Measurements from ENCODE around the gene DENND5B.
"Not testable (repeated sequence)": the region's sequence is repeated elsewhere in the genome, so short reads cannot be mapped to it uniquely, and the experiment has no call there.

DENND5B gene

GRCh38 chr12:31506515-31507306, 84.2 kb downstream of the DENND5B start:
- no peak for DNase-seq (ENCODE audit: low read depth in 2 of 2)

- DNase-seq (ENCODE audit: low read depth in 2 of 2) = no peak
These were observed 86.2 kb downstream of the DENND5B start for GRCh38 chr12:31504625-31505222.

GRCh38 chr12:31501014-31501413, 89.9 kb downstream of the DENND5B start:
- DNase-seq (ENCODE audit: low read depth in 2 of 2) = not testable (repeated sequence)

- no peak for DNase-seq (ENCODE audit: low read depth in 2 of 2)
These were observed 91.4 kb downstream of the DENND5B start for GRCh38 chr12:31499567-31499966.

- DNase-seq (ENCODE audit: low read depth in 2 of 2) = no peak
These were observed 92.5 kb downstream of the DENND5B start for GRCh38 chr12:31498424-31498823.

- no peak for DNase-seq (ENCODE audit: low read depth in 2 of 2)
These were observed 94.7 kb downstream of the DENND5B start for GRCh38 chr12:31496257-31496656.

- no peak for DNase-seq (ENCODE audit: low read depth in 2 of 2)
These were observed 96.5 kb downstream of the DENND5B start for GRCh38 chr12:31494455-31494854.

GRCh38 chr12:31492599-31493196, 98.2 kb downstream of the DENND5B start:
- DNase-seq (ENCODE audit: low read depth in 2 of 2) = no peak

- DNase-seq (ENCODE audit: low read depth in 2 of 2) = no peak
These were observed 98.9 kb downstream of the DENND5B start for GRCh38 chr12:31491841-31492598.

GRCh38 chr12:31491241-31491794, 99.6 kb downstream of the DENND5B start:
- no peak for DNase-seq (ENCODE audit: low read depth in 2 of 2)

- no peak for DNase-seq (ENCODE audit: low read depth in 2 of 2)
These were observed 102.1 kb downstream of the DENND5B start for GRCh38 chr12:31488737-31489338.

GRCh38 chr12:31485571-31485970, 105.4 kb downstream of the DENND5B start:
- no peak for DNase-seq (ENCODE audit: low read depth in 2 of 2)

- no peak for DNase-seq (ENCODE audit: low read depth in 2 of 2)
These were observed 108.1 kb downstream of the DENND5B start for GRCh38 chr12:31482816-31483215.

GRCh38 chr12:31481415-31481814, 109.5 kb downstream of the DENND5B start:
- no peak for DNase-seq (ENCODE audit: low read depth in 2 of 2)

GRCh38 chr12:31479516-31480210, 111.3 kb downstream of the DENND5B start:
- no peak for DNase-seq (ENCODE audit: low read depth in 2 of 2)

GRCh38 chr12:31478898-31479297, 112.0 kb downstream of the DENND5B start:
- DNase-seq (ENCODE audit: low read depth in 2 of 2) = no peak

- DNase-seq (ENCODE audit: low read depth in 2 of 2) = no peak
These were observed 112.5 kb downstream of the DENND5B start for GRCh38 chr12:31478425-31478824.

- DNase-seq (ENCODE audit: low read depth in 2 of 2) = no peak
These were observed 113.2 kb downstream of the DENND5B start for GRCh38 chr12:31477687-31478086.

- DNase-seq (ENCODE audit: low read depth in 2 of 2) = no peak
These were observed 114.5 kb downstream of the DENND5B start for GRCh38 chr12:31476437-31476836.

GRCh38 chr12:31475610-31476009, 115.3 kb downstream of the DENND5B start:
- DNase-seq (ENCODE audit: low read depth in 2 of 2) = not testable (repeated sequence)

GRCh38 chr12:31474751-31475150, 116.2 kb downstream of the DENND5B start:
- DNase-seq (ENCODE audit: low read depth in 2 of 2) = no peak

Data from stimulated activated CD8-positive, alpha-beta memory T cell treated with anti-CD3 and anti-CD28 coated beads, Interleukin-15, amount 100 ng/mL, for 48 hours (primary cell).